Cardiac muscle cell (in vitro differentiated cells and primary cell): ENCODE results near the gene RNF145. TPM values are rescaled to one million over a fixed set of nuclear protein-coding genes. Genes with fewer than 3 reads are reported as not detected.
A peak's percentile ranks its signal among the peaks of the same experiment; 100 is the strongest.

Source experiments
- DNase-seq, 2 donors: peaks; one replicate each; pipeline versions ENCODE4 v3.0.0 to v3.0.0-alpha.2; 2010 to 2017; ENCODE audit warnings: low read depth in 1 of 2, low spot score in 1 of 2
- H3K27ac ChIP-seq: fragments of 200-600 bp; sonication (generic); 2 replicates; pipeline ENCODE4 v1.5.1; 2016
- H3K27me3 ChIP-seq: fragments of 200-600 bp; sonication (generic); 2 replicates; pipeline ENCODE4 v1.6.0; 2016; ENCODE audit warnings: control low read depth
- H3K36me3 ChIP-seq: fragments of 200-600 bp; sonication (generic); 2 replicates; pipeline ENCODE4 v1.5.1; 2016; ENCODE audit warnings: control low read depth
- H3K4me1 ChIP-seq: fragments of 200-600 bp; sonication (generic); 2 replicates; pipeline ENCODE4 v1.8.1; 2017; ENCODE audit warnings: low read depth, mild to moderate bottlenecking, mixed run types
- H3K4me3 ChIP-seq: fragments of 200-600 bp; sonication (generic); 2 replicates; pipeline ENCODE4 v1.5.1; 2016; ENCODE audit warnings: mild to moderate bottlenecking
- H3K9me3 ChIP-seq: fragments of 200-600 bp; sonication (generic); 2 replicates; pipeline ENCODE4 v1.5.1; 2017; ENCODE audit warnings: low read depth, mild to moderate bottlenecking, control low read depth
- CTCF ChIP-seq: IDR thresholded peaks from 2 replicates; pipeline ENCODE4 v1.5.1; 2012; ENCODE audit warnings: low read depth, mild to moderate bottlenecking, low read length
- polyA plus RNA-seq: library from polyadenylated mRNA; unstranded; fragments of >200 nt; fragmentation: Nextera tagmentation; extraction: Ambion mirVana; gene quantifications from 2 replicates; pipeline ENCODE4 v1.2.1, GENCODE V29; 2016
- total RNA-seq: library from RNA; depleted of rRNA; stranded (reverse); fragments of >200 nt; gene quantifications from 2 replicates; pipeline ENCODE4 v1.2.3, GENCODE V29; 2016

The RNF145 gene
- total and polyA plus RNA-seq, 2 experiments from 2014 or later, result 17.1 to 38.7 TPM

GRCh38 chr5:159212657-159213462, 3.5 kb upstream of the RNF145 start:
- no peak for TF ChIP-seq CTCF
- no peaks in the 10 kb centered on the region for H3K9me3 ChIP-seq
- no peaks in the 10 kb centered on the region for H3K36me3 ChIP-seq
- no peak overlapping the region for H3K27ac ChIP-seq
- no peak overlapping the region for H3K4me3 ChIP-seq
- DNase-seq, result no peak
- H3K4me1 ChIP-seq, result no peaks in the 10 kb centered on the region
- H3K27me3 ChIP-seq, result no peaks in the 10 kb centered on the region

GRCh38 chr5:159211729-159212174, 2.4 kb upstream of the RNF145 start:
- Histone ChIP-seq H3K27me3 (no peaks in the 10 kb centered on the region), H3K27ac (no peak overlapping the region), H3K36me3 (no peaks in the 10 kb centered on the region), H3K4me1 (peaks cover 6% of the 10 kb centered on the region), H3K9me3 (no peaks in the 10 kb centered on the region), H3K4me3 (no peak overlapping the region)
- DNase-seq, result no peak
- TF ChIP-seq CTCF, result no peak

GRCh38 chr5:159210846-159211245, 1.5 kb upstream of the RNF145 start:
- TF ChIP-seq CTCF, result no peak
- DNase-seq, result no peak
- Histone ChIP-seq H3K4me3 (no peak overlapping the region), H3K9me3 (no peaks in the 10 kb centered on the region), H3K27ac (no peak overlapping the region), H3K4me1 (peaks cover 15% of the 10 kb centered on the region), H3K27me3 (no peaks in the 10 kb centered on the region), H3K36me3 (no peaks in the 10 kb centered on the region)

- Histone ChIP-seq H3K27ac (no peak overlapping the region), H3K9me3 (no peaks in the 10 kb centered on the region), H3K4me3 (no peak overlapping the region), H3K27me3 (no peaks in the 10 kb centered on the region), H3K36me3 (no peaks in the 10 kb centered on the region), H3K4me1 (peaks cover 21% of the 10 kb centered on the region)
- peak in 1 of 2 donors; percentile 35 for DNase-seq
- no peak for TF ChIP-seq CTCF
Measured at GRCh38 chr5:159210210-159210661, 883 bp upstream of the RNF145 start.

GRCh38 chr5:159208514-159209437, 577 bp downstream of the RNF145 start:
- peak; percentile 49 to 52 for DNase-seq
- Histone ChIP-seq H3K36me3 (no peaks in the 10 kb centered on the region), H3K4me3 (peak overlapping the region; percentile 100), H3K27ac (peak overlapping the region; percentile 91), H3K27me3 (no peaks in the 10 kb centered on the region), H3K9me3 (no peaks in the 10 kb centered on the region), H3K4me1 (peaks cover 31% of the 10 kb centered on the region)
- TF ChIP-seq CTCF, result no peak
